A549 (cell line): Measurements from ENCODE around the gene CASP10. TPM values are rescaled to one million over a fixed set of nuclear protein-coding genes. Genes with fewer than 3 reads are reported as not detected.

Experiments used
- ATAC-seq, 2 experiments: fragments of 200-7000 bp in 1 of 2; fragments of >200 bp in 1 of 2; cut with Nextera tagmentation in 1 of 2; cut with Tn5 transposase in 1 of 2; 3 replicates each; pipeline versions ENCODE4 v1.8.0 to v1.9.1; 2018 to 2020; ENCODE audit warnings: mild to moderate bottlenecking in 1 of 2, moderate library complexity in 1 of 2
- CTCF ChIA-PET: fragments of 300-600 bp; sonication (Branson Sonifier 250); formaldehyde crosslinking; extraction: SDS; loops from one replicate; lab custom pipeline; 2021; ENCODE audit warnings: antibody characterized with exemption, inconsistent platforms; lab: Yijun Ruan, JAX
- POLR2A ChIA-PET: fragments of 350-600 bp; formaldehyde crosslinking; extraction: SDS; loops from one replicate; lab custom pipeline; 2021; ENCODE audit warnings: antibody characterized with exemption, inconsistent platforms; lab: Yijun Ruan, JAX
- DNase-seq, 2 experiments: peaks; one replicate each; pipeline versions ENCODE4 v3.0.0 to v3.0.0-alpha.2; 2011 to 2016; ENCODE audit warnings: low read depth in 1 of 2, low spot score in 1 of 2
- FAIRE-seq: peaks from 2 replicates; lab custom pipeline; 2011; peaks lifted over from hg19 to GRCh38; lab: Jason Lieb, UNC
- H3K27ac ChIP-seq, 2 experiments: fragments of >200 bp; sonication (Bioruptor Twin); formaldehyde crosslinking; 3 replicates each; pipeline ENCODE4 v1.5.1; 2016 to 2017
- H3K4me1 ChIP-seq: fragments of >200 bp; sonication (Bioruptor Twin); formaldehyde crosslinking; 3 replicates; pipeline ENCODE4 v1.6.1; 2016
- H3K4me2 ChIP-seq: fragments of >200 bp; sonication (Bioruptor Twin); formaldehyde crosslinking; 3 replicates; pipeline ENCODE4 v1.6.1; 2016
- H3K4me3 ChIP-seq: fragments of >200 bp; sonication (Bioruptor Twin); formaldehyde crosslinking; 3 replicates; pipeline ENCODE4 v1.5.1; 2016
- H3K9me3 ChIP-seq: fragments of >200 bp; sonication (Bioruptor Twin); formaldehyde crosslinking; 3 replicates; pipeline ENCODE4 v1.6.1; 2016
- BCL3 ChIP-seq: fragments of >200 bp; sonication (Bioruptor Twin); formaldehyde crosslinking; IDR thresholded peaks from 3 replicates; pipeline ENCODE4 v1.6.1; 2016
- EHF ChIP-seq: fragments of 250-450 bp; sonication (Bioruptor Pico); IDR thresholded peaks from 2 replicates; pipeline ENCODE4 v1.5.0; 2020; ENCODE audit warnings: mild to moderate bottlenecking
- EP300 ChIP-seq, 2 experiments: fragments of >200 bp; sonication (Bioruptor Twin); formaldehyde crosslinking; IDR thresholded peaks; 2 replicates in 1 of 2; 3 replicates in 1 of 2; pipeline ENCODE4 v1.6.1; 2016 to 2017
- ESRRA ChIP-seq: fragments of 150-350 bp; IDR thresholded peaks from 2 replicates; pipeline ENCODE4 v1.6.1; 2014; ENCODE audit warnings: mild to moderate bottlenecking, low read length, borderline replicate concordance
- FOSL2 ChIP-seq, 2 experiments: fragments of 450-650 bp in 1 of 2; fragments of >200 bp in 1 of 2; sonication (Bioruptor Twin) in 1 of 2; formaldehyde crosslinking; IDR thresholded peaks; 2 replicates each; pipeline versions ENCODE4 v1.5.0 to v1.6.1; 2016 to 2020; ENCODE audit warnings: mild to moderate bottlenecking in 1 of 2, moderate library complexity in 1 of 2
- HEYL ChIP-seq: fragments of 250-450 bp; sonication (Bioruptor Pico); IDR thresholded peaks from 2 replicates; pipeline ENCODE4 v1.8.0; 2021; ENCODE audit warnings: mild to moderate bottlenecking, moderate library complexity
- HOXA7 ChIP-seq: fragments of 250-450 bp; sonication (Bioruptor Pico); IDR thresholded peaks from 2 replicates; pipeline ENCODE4 v1.5.0; 2020; ENCODE audit warnings: mild to moderate bottlenecking, moderate library complexity
- HOXB13 ChIP-seq: fragments of 250-450 bp; sonication (Bioruptor Pico); IDR thresholded peaks from 2 replicates; pipeline ENCODE4 v1.5.0; 2020; ENCODE audit warnings: low read depth, mild to moderate bottlenecking, moderate library complexity
- JUN ChIP-seq, 2 experiments: fragments of >200 bp; sonication (Bioruptor Twin); formaldehyde crosslinking; IDR thresholded peaks; 2 replicates in 1 of 2; 3 replicates in 1 of 2; pipeline ENCODE4 v1.6.1; 2016 to 2017
- JUNB ChIP-seq: fragments of >200 bp; sonication (Bioruptor Twin); formaldehyde crosslinking; IDR thresholded peaks from 2 replicates; pipeline ENCODE4 v1.6.1; 2016
- KDM1A ChIP-seq: fragments of 200-600 bp; sonication (generic); IDR thresholded peaks from 2 replicates; pipeline ENCODE4 v1.6.1; 2016; ENCODE audit warnings: low read depth, mild to moderate bottlenecking
- KDM5A ChIP-seq: fragments of 200-600 bp; sonication (generic); IDR thresholded peaks from 2 replicates; pipeline ENCODE4 v1.6.1; 2016; ENCODE audit warnings: antibody characterized with exemption, mild to moderate bottlenecking
- MAX ChIP-seq: IDR thresholded peaks from 2 replicates; pipeline ENCODE4 v1.6.1; 2012
- MYC ChIP-seq: IDR thresholded peaks from 2 replicates; pipeline ENCODE4 v1.6.1; 2012; ENCODE audit warnings: mild to moderate bottlenecking, inconsistent platforms, low read length, improper control_type of control experiment, borderline replicate concordance
- NFE2L2 ChIP-seq: fragments of 150-350 bp; conservative IDR thresholded peaks from 2 replicates; pipeline ENCODE4 v1.6.1; 2014; ENCODE audit warnings: low read length
- NR3C1 ChIP-seq: fragments of >200 bp; sonication (Bioruptor Twin); formaldehyde crosslinking; IDR thresholded peaks from 3 replicates; pipeline ENCODE4 v1.6.1; 2017
- PHF8 ChIP-seq: fragments of 200-600 bp; sonication (generic); IDR thresholded peaks from 2 replicates; pipeline ENCODE4 v1.6.1; 2016; ENCODE audit warnings: low read depth, mild to moderate bottlenecking, antibody characterized with exemption, moderate library complexity, borderline replicate concordance
- POLR2A ChIP-seq: IDR thresholded peaks from 2 replicates; pipeline ENCODE4 v1.6.1; 2012; ENCODE audit warnings: mild to moderate bottlenecking, low read length
- RAD21 ChIP-seq, 2 experiments: fragments of >200 bp in 1 of 2; sonication (Bioruptor Twin) in 1 of 2; formaldehyde crosslinking in 1 of 2; IDR thresholded peaks in 1 of 2; conservative IDR thresholded peaks in 1 of 2; 2 replicates in 1 of 2; 3 replicates in 1 of 2; pipeline ENCODE4 v1.6.1; 2012 to 2018; ENCODE audit warnings: inconsistent platforms in 1 of 2
- RFX5 ChIP-seq: fragments of 450-650 bp; IDR thresholded peaks from 2 replicates; pipeline ENCODE4 v1.7.1; 2014; ENCODE audit warnings: antibody characterized with exemption, mild to moderate bottlenecking, moderate library complexity
- SREBF2 ChIP-seq: fragments of 450-650 bp; IDR thresholded peaks from 2 replicates; pipeline ENCODE4 v1.6.1; 2014; ENCODE audit warnings: mild to moderate bottlenecking, moderate library complexity
- TP53 ChIP-seq: fragments of 250-450 bp; sonication (Bioruptor Pico); IDR thresholded peaks from 2 replicates; pipeline ENCODE4 v1.5.0; 2021; ENCODE audit warnings: mild to moderate bottlenecking, moderate library complexity
- USF2 ChIP-seq: fragments of 450-650 bp; IDR thresholded peaks from 2 replicates; pipeline ENCODE4 v1.6.1; 2014; ENCODE audit warnings: antibody characterized with exemption
- ZFP36 ChIP-seq: fragments of 450-650 bp; IDR thresholded peaks from 2 replicates; pipeline ENCODE4 v1.6.1; 2014; ENCODE audit warnings: borderline replicate concordance; ENCODE audit not compliant: partially characterized antibody
- ZNF302 ChIP-seq: fragments of 250-450 bp; sonication (Bioruptor Pico); IDR thresholded peaks from 2 replicates; pipeline ENCODE4 v1.9.0; 2021; ENCODE audit warnings: inconsistent platforms, mild to moderate bottlenecking, moderate library complexity
- ZSCAN20 ChIP-seq: fragments of 250-450 bp; sonication (Bioruptor Pico); IDR thresholded peaks from 2 replicates; pipeline ENCODE4 v1.8.0; 2022; ENCODE audit warnings: mild to moderate bottlenecking, moderate library complexity
- WGBS: methylation state at CpG from one replicate; pipeline ENCODE4 v1.1.6; 2017; ENCODE audit errors: missing lambda C conversion rate; 5-methylcytosine and 5-hydroxymethylcytosine counted together
- polyA plus RNA-seq, 4 experiments: library from polyadenylated mRNA; depleted of rRNA in 3 of 4; stranded (reverse); fragments of >200 nt; fragmentation: RNase III in 1 of 4; extraction: RNeasy Plus Mini Kit Qiagen cat#74134 plus additional on column Dnase treatment in 1 of 4; gene quantifications; 2 replicates in 3 of 4; 3 replicates in 1 of 4; pipeline ENCODE4 v1.2.3, GENCODE V29; 2011 to 2017
- TF ChIP-seq, protein P1 (sequence below): fragments of 250-450 bp; sonication (Bioruptor Pico); IDR thresholded peaks from 2 replicates; pipeline ENCODE4 v1.5.0; 2021; ENCODE audit warnings: mild to moderate bottlenecking, moderate library complexity, borderline replicate concordance
- TF ChIP-seq, protein P2 (sequence below): fragments of >200 bp; sonication (Bioruptor Twin); formaldehyde crosslinking; IDR thresholded peaks from 3 replicates; pipeline ENCODE4 v1.5.1; 2016
- TF ChIP-seq, protein P3 (sequence below): IDR thresholded peaks from 2 replicates; pipeline ENCODE4 v1.6.1; 2012; ENCODE audit warnings: low read depth, borderline replicate concordance

Gene CASP10
- polyA plus RNA-seq, 2 of the 4 experiments (the other 2 are of a cell fraction), result 3.0 to 6.5 TPM

DNA sequence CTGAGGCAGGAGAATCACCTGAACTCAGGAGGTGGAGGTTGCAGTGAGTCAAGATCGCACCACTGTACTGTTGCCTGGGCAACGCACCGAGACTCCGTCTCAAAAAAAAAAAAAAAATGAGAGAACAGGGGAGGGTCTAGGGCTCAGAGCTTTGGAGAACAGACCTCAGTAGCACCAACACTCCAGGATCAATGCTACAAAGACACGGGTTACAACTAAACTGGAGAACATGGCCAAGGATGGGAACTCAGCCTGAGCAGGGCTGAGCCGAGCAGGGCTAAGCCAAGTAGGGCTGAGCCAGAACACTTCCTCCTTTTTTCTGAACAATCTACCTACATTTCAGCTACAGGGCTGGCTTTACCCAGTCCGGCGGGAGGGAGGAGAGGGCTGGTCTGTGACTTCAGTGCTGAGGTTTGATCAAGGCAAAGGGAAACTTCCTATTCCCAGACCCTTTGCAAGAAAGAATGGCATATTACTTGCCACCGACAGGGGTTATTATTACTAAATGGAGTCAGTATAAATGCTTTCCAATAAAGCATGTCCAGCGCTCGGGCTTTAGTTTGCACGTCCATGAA is 74.5 kb downstream of the CASP10 start:
- ATAC-seq (peak; percentile 60 to 68), DNase-seq (peak in 1 of 2 experiments; percentile 40), FAIRE-seq (no peak)
- Histone ChIP-seq H3K4me3 (peak overlapping the region; percentile 59), H3K9me3 (no peaks in the 10 kb centered on the region), H3K4me1 (peaks cover 47% of the 10 kb centered on the region), H3K27ac (peak overlapping the region; percentile 77 to 93), H3K4me2 (peak overlapping the region; percentile 98)
- ChIA-PET CTCF (interaction anchor here (1.2 kb wide), 1 partner anchor 19 kb away, joined by 3 read pairs; no protein-coding TSS in a partner anchor), POLR2A (interaction anchor here (1.4 kb wide), 1 partner anchor 75 kb away, joined by 3 read pairs; the partner anchor contains the start of gene CASP10)
- no peak for TF ChIP-seq ESRRA
- TF ChIP-seq NR3C1, result no peak
- 26% methylated on average over 12 of the region's 12 CpGs for WGBS

DNA sequence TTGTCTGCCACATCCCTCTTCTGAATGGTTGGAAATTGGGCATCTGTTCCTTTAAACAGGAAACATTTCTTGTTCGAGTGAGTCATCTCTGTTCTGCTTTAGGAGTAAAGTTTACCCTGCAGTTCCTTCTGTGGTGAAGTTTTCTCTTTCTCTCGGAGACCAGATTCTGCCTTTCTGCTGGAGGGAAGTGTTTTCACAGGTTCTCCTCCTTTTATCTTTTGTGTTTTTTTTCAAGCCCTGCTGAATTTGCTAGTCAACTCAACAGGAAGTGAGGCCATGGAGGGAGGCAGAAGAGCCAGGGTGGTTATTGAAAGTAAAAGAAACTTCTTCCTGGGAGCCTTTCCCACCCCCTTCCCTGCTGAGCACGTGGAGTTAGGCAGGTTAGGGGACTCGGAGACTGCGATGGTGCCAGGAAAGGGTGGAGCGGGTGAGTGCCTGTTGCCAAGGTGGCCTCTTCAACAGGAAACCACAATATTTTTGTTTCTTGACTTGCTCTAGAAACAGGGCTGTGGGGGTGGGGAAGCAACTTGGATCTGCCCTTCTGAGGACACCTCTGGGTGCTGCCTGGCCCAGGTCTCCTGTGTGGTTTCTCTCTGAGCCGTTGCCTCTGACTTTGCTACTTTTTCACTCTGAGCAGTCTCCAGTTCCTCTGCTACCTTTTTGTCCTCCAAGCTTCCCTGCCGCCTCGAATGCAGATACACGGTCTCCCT is 75.2 kb downstream of the CASP10 start:
- WGBS, result 2% methylated on average over 10 of the region's 10 CpGs
- peak overlapping the region; percentile 59 for H3K4me3 ChIP-seq
- H3K4me1 ChIP-seq, result peaks cover 47% of the 10 kb centered on the region
- peak overlapping the region; percentile 77 to 93 for H3K27ac ChIP-seq
- no peak for FAIRE-seq
- POLR2A ChIA-PET, result no interaction called here
- TF ChIP-seq TP53 (no peak), RAD21 (conservative IDR thresholded peaks at IDR 0.05 in 1 of 2, IDR thresholded peaks at IDR 0.05 in 1 of 2) (no peak; a peak in 3 of 5 replicates), KDM5A (no peak), JUNB (0 out of 2 replicates have a peak, but pooled peaks have one; percentile 31), FOSL2 (IDR thresholded peaks at IDR 0.05) (peak; percentile 68; the same call in 1 of the 2 replicates), FOSL2 (CRISPR knock-in tag; IDR thresholded peaks at IDR 0.05) (peak; percentile 92), EHF (CRISPR knock-in tag) (0 out of 2 replicates have a peak, but pooled peaks have one; percentile 19), POLR2A (no peak), RFX5 (no peak), PHF8 (no peak; the same call in 1 of the 2 replicates), HOXA7 (CRISPR knock-in tag) (0 out of 2 replicates have a peak, but pooled peaks have one; percentile 18), EP300 (IDR thresholded peaks at IDR 0.05) (no peak), USF2 (no peak), ZFP36 (no peak), MYC (peak; percentile 97), NFE2L2 (no peak), HEYL (CRISPR knock-in tag) (no peak), HOXB13 (0 out of 2 replicates have a peak, but pooled peaks have one; percentile 29), JUN (IDR thresholded peaks at IDR 0.05) (peak in 1 of 2 experiments; percentile 61; a peak in 2 of 5 replicates), MAX (peak; percentile 98), KDM1A (no peak), ZSCAN20 (CRISPR knock-in tag) (no peak), ZNF302 (CRISPR knock-in tag) (no peak), SREBF2 (no peak), BCL3 (no peak; the same call in 2 of the 3 replicates)
- TF ChIP-seq, protein P1, sequence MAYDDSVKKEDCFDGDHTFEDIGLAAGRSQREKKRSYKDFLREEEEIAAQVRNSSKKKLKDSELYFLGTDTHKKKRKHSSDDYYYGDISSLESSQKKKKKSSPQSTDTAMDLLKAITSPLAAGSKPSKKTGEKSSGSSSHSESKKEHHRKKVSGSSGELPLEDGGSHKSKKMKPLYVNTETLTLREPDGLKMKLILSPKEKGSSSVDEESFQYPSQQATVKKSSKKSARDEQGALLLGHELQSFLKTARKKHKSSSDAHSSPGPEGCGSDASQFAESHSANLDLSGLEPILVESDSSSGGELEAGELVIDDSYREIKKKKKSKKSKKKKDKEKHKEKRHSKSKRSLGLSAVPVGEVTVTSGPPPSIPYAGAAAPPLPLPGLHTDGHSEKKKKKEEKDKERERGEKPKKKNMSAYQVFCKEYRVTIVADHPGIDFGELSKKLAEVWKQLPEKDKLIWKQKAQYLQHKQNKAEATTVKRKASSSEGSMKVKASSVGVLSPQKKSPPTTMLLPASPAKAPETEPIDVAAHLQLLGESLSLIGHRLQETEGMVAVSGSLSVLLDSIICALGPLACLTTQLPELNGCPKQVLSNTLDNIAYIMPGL, result no peak
- TF ChIP-seq, protein P2, sequence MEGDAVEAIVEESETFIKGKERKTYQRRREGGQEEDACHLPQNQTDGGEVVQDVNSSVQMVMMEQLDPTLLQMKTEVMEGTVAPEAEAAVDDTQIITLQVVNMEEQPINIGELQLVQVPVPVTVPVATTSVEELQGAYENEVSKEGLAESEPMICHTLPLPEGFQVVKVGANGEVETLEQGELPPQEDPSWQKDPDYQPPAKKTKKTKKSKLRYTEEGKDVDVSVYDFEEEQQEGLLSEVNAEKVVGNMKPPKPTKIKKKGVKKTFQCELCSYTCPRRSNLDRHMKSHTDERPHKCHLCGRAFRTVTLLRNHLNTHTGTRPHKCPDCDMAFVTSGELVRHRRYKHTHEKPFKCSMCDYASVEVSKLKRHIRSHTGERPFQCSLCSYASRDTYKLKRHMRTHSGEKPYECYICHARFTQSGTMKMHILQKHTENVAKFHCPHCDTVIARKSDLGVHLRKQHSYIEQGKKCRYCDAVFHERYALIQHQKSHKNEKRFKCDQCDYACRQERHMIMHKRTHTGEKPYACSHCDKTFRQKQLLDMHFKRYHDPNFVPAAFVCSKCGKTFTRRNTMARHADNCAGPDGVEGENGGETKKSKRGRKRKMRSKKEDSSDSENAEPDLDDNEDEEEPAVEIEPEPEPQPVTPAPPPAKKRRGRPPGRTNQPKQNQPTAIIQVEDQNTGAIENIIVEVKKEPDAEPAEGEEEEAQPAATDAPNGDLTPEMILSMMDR, result no peak
- TF ChIP-seq, protein P3, sequence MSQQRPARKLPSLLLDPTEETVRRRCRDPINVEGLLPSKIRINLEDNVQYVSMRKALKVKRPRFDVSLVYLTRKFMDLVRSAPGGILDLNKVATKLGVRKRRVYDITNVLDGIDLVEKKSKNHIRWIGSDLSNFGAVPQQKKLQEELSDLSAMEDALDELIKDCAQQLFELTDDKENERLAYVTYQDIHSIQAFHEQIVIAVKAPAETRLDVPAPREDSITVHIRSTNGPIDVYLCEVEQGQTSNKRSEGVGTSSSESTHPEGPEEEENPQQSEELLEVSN, result peak; percentile 89
- peak overlapping the region; percentile 98 for H3K4me2 ChIP-seq
- no peaks in the 10 kb centered on the region for H3K9me3 ChIP-seq
- CTCF ChIA-PET, result interaction anchor here (1.2 kb wide), 1 partner anchor 19 kb away, joined by 3 read pairs; no protein-coding TSS in a partner anchor
- peak; percentile 55 to 86 for DNase-seq
- ATAC-seq, result peak; percentile 85
